Parathyroid adenoma (tissue), 2 donors: Measurements from ENCODE around the gene SIPA1L3.

Experiments
- H2AFZ ChIP-seq: fragments of 300-600 bp; sonication (generic); one replicate; pipeline ENCODE4 v1.7.0; 2017; ENCODE audit warnings: antibody characterized with exemption, mild to moderate bottlenecking
- H3K27ac ChIP-seq: fragments of 300-600 bp; sonication (generic); one replicate; pipeline ENCODE4 v1.7.0; 2017
- H3K27me3 ChIP-seq: fragments of 300-600 bp; sonication (generic); one replicate; pipeline ENCODE4 v1.7.0; 2017; ENCODE audit warnings: low read length; ENCODE audit not compliant: control insufficient read depth, insufficient read depth
- H3K36me3 ChIP-seq: fragments of 300-600 bp; sonication (generic); one replicate; pipeline ENCODE4 v1.7.0; 2017; ENCODE audit warnings: low read length; ENCODE audit not compliant: control insufficient read depth, insufficient read depth
- H3K4me1 ChIP-seq: fragments of 300-600 bp; sonication (generic); one replicate; pipeline ENCODE4 v1.7.0; 2017; ENCODE audit warnings: control low read depth
- H3K4me2 ChIP-seq: fragments of 300-600 bp; sonication (generic); one replicate; pipeline ENCODE4 v1.7.0; 2017; ENCODE audit warnings: low read length
- H3K4me3 ChIP-seq: fragments of 300-600 bp; sonication (generic); one replicate; pipeline ENCODE4 v1.7.0; 2017; ENCODE audit warnings: low read depth, low read length
- H3K79me2 ChIP-seq: fragments of 300-600 bp; sonication (generic); one replicate; pipeline ENCODE4 v1.7.0; 2017; ENCODE audit warnings: control low read depth
- H3K9ac ChIP-seq: fragments of 300-600 bp; sonication (generic); one replicate; pipeline ENCODE4 v1.7.0; 2017; ENCODE audit warnings: mild to moderate bottlenecking
- H3K9me3 ChIP-seq: fragments of 300-600 bp; sonication (generic); one replicate; pipeline ENCODE4 v1.7.0; 2017; ENCODE audit warnings: low read length; ENCODE audit not compliant: control insufficient read depth
- TF ChIP-seq, protein P1 (sequence below): fragments of 300-600 bp; sonication (generic); IDR thresholded peaks from one replicate; pipeline ENCODE4 v1.7.0; 2017; ENCODE audit warnings: antibody characterized with exemption, mild to moderate bottlenecking
- donor health status: primary hyperparathyroidism.

SIPA1L3 gene

DNA sequence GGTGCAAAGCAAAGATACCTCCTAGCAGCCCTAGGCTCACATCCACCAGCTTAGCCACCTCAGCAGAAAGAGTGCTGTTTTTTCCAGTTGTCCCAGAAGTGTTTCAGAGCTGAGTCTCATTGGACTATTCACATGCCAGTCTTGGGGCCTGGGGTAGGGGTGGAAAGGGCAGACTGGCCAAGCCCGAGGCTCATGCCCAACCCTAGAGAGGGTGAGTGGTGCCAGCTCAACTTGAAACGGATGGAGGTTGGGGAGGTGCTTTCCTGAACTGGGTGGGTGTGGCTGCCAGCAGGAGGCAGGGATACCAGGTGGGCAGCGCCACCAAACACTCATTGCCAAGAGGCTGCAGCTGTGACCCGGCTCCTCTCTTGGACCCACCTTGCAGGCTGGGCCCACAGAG is 200.1 kb downstream of the SIPA1L3 start:
- H3K9me3 ChIP-seq = no peaks in the 10 kb centered on the region

DNA sequence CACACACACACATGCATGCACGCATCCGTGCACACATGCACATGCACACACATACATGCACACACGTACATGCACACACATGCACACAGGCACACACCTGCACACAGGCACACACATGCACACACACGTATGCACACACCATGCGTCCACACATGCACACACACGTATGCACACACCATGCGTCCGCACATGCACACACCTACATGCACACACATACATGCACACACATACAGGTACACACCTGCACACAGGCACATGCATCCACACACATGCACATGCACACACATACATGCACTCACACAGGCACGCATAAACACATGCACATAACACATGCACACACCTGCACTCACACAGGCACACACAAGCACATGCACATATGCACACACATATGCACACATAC is 204.9 kb downstream of the SIPA1L3 start:
- no peaks in the 10 kb centered on the region for H3K79me2 ChIP-seq
- no peaks in the 10 kb centered on the region for H3K4me1 ChIP-seq
- H3K4me3 ChIP-seq = no peak overlapping the region
- no peak overlapping the region for H2AFZ ChIP-seq
- no peaks in the 10 kb centered on the region for H3K27me3 ChIP-seq
- no peak overlapping the region for H3K27ac ChIP-seq
- no peak overlapping the region for H3K4me2 ChIP-seq
- no peaks in the 10 kb centered on the region for H3K9me3 ChIP-seq
- H3K36me3 ChIP-seq = no peaks in the 10 kb centered on the region
- TF ChIP-seq, protein P1, sequence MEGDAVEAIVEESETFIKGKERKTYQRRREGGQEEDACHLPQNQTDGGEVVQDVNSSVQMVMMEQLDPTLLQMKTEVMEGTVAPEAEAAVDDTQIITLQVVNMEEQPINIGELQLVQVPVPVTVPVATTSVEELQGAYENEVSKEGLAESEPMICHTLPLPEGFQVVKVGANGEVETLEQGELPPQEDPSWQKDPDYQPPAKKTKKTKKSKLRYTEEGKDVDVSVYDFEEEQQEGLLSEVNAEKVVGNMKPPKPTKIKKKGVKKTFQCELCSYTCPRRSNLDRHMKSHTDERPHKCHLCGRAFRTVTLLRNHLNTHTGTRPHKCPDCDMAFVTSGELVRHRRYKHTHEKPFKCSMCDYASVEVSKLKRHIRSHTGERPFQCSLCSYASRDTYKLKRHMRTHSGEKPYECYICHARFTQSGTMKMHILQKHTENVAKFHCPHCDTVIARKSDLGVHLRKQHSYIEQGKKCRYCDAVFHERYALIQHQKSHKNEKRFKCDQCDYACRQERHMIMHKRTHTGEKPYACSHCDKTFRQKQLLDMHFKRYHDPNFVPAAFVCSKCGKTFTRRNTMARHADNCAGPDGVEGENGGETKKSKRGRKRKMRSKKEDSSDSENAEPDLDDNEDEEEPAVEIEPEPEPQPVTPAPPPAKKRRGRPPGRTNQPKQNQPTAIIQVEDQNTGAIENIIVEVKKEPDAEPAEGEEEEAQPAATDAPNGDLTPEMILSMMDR = no peak
- H3K9ac ChIP-seq = no peak overlapping the region

More for the DNA sequence above, 200.1 kb downstream of the SIPA1L3 start:
- no peak overlapping the region for H3K4me3 ChIP-seq
- H2AFZ ChIP-seq = no peak overlapping the region
- no peaks in the 10 kb centered on the region for H3K79me2 ChIP-seq
- H3K4me2 ChIP-seq = no peak overlapping the region
- H3K36me3 ChIP-seq = no peaks in the 10 kb centered on the region
- H3K9ac ChIP-seq = no peak overlapping the region
- H3K27ac ChIP-seq = no peak overlapping the region
- no peaks in the 10 kb centered on the region for H3K4me1 ChIP-seq
- TF ChIP-seq, protein P1 = no peak
- no peaks in the 10 kb centered on the region for H3K27me3 ChIP-seq

DNA sequence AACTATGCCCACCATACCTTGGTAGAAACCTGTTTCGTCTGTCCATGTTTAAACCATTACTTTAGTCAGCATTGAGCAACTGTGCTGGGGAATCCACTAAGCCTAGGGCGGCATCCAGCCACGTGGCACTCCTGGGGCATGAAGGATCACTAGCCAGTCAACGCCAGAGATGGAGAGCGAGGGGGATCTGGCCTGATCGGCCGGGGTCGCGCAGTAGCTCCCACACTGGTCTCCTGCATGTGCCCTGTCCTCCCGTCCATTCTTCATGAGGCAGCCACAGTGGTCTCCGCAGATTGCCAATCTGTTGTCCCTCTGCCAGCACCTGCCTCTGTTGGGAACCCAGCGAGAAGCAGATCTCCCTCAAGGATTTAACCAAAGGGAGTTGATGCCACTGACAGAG is 207.6 kb downstream of the SIPA1L3 start:
- Histone ChIP-seq H3K4me2 (no peak overlapping the region), H3K4me1 (no peaks in the 10 kb centered on the region), H3K9me3 (no peaks in the 10 kb centered on the region), H3K27me3 (no peaks in the 10 kb centered on the region), H3K79me2 (no peaks in the 10 kb centered on the region), H3K9ac (no peak overlapping the region), H2AFZ (no peak overlapping the region), H3K36me3 (no peaks in the 10 kb centered on the region), H3K27ac (no peak overlapping the region), H3K4me3 (no peak overlapping the region)
- TF ChIP-seq, protein P1 = no peak

DNA sequence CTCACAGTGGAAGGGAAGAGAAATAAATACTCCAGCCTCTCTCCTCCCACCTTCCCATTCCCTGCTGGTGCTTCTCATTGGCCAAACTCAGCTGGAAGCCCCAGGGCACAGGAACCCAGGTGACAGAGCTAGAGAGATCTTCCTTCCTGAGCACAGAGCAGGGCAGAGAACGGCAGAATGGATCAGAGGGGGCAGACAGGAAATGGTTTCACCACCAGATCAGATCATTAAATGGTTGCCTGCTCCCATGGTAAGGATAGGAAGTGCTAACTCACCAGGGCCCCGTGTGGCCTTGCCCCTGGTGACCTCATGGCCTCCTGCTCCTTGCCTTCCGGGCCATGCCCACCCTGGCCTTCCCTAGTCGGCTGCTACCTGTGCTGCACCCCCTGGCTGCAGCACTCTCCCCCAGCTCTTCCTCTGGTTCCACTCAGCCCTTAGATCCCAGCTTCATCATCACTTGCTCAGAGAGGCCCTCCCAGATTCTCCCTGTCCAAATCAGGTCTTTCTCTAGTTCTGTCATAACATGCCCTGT is 208.3 kb downstream of the SIPA1L3 start:
- no peak overlapping the region for H3K4me3 ChIP-seq
- H3K4me2 ChIP-seq = no peak overlapping the region
- H3K4me1 ChIP-seq = no peaks in the 10 kb centered on the region
- H3K36me3 ChIP-seq = no peaks in the 10 kb centered on the region
- TF ChIP-seq, protein P1 = no peak
- H2AFZ ChIP-seq = no peak overlapping the region
- no peak overlapping the region for H3K9ac ChIP-seq
- H3K27ac ChIP-seq = no peak overlapping the region
- no peaks in the 10 kb centered on the region for H3K27me3 ChIP-seq
- no peaks in the 10 kb centered on the region for H3K9me3 ChIP-seq
- H3K79me2 ChIP-seq = no peaks in the 10 kb centered on the region

DNA sequence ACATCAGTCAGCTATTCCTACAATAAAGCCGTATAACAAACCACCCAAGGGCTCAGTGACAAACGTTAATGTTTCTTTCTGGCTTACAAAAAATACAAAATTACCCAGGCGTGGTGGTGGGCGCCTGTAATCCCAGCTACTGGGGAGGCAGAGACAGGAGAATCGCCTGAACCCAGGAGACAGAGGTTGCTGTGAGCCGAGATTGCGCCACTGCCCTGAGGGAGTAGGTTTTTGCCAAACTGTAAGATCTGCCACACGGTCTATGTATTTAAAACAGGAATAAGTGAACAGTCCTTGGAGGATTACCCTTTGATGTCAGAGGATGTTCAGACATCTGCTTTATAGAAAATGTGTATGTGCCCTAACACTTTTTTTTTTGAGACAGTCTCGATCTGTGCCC is 211.2 kb downstream of the SIPA1L3 start:
- Histone ChIP-seq H3K9ac (no peak overlapping the region), H3K9me3 (no peaks in the 10 kb centered on the region), H3K27me3 (no peaks in the 10 kb centered on the region), H3K4me2 (no peak overlapping the region), H3K36me3 (no peaks in the 10 kb centered on the region), H3K79me2 (no peaks in the 10 kb centered on the region), H2AFZ (no peak overlapping the region), H3K27ac (no peak overlapping the region), H3K4me3 (no peak overlapping the region), H3K4me1 (no peaks in the 10 kb centered on the region)
- TF ChIP-seq, protein P1 = no peak
